GM21576 (cell line): Measurements from ENCODE around the gene STAT5B.

Experiments
- ATAC-seq: cut with Tn5 transposase; IDR thresholded peaks from one replicate; pipeline ENCODE4 v1.9.1; 2021; ENCODE audit warnings: mild to moderate bottlenecking, moderate library complexity; ENCODE audit not compliant: unreplicated experiment

The STAT5B gene

DNA sequence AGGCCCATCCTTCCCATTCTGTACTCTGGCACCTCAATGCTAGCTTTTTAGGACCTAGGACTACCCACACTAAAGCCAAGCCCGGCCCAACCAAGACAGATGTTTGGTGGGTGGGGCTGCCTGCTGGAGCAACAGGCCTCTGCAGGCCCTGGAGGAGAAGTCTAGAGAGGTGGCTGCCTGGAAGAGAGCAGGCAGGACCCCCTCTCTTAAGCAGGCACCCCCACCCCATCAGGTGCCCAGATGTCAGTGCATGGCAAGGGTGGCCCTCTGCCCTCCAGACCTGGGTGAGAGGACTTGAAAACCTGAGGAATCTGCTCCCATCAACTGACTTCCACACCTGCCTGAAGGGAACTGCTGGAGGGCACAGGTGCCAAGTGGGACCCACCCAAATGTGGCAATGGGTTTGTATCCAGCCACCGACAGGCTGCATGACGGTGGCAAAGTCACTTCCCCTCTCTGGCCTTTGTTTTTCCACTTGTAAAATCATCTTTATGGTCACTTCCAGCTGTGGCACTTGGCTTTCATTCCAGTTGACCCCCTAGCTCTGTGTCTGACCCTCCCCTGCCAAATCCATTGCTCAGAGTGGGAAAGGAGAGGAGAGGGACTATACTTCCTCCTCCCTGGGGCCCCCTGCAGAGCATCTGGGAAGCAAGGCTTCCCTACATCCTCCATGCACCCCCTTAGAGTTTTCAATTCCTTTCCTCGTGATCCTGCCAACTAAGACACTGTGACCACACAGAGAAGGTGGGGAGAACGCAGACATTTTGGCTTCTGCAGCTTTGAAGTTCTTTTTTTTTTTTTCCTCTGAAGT lies 10.4 kb upstream of the STAT5B start:
- ATAC-seq, result no peak

DNA sequence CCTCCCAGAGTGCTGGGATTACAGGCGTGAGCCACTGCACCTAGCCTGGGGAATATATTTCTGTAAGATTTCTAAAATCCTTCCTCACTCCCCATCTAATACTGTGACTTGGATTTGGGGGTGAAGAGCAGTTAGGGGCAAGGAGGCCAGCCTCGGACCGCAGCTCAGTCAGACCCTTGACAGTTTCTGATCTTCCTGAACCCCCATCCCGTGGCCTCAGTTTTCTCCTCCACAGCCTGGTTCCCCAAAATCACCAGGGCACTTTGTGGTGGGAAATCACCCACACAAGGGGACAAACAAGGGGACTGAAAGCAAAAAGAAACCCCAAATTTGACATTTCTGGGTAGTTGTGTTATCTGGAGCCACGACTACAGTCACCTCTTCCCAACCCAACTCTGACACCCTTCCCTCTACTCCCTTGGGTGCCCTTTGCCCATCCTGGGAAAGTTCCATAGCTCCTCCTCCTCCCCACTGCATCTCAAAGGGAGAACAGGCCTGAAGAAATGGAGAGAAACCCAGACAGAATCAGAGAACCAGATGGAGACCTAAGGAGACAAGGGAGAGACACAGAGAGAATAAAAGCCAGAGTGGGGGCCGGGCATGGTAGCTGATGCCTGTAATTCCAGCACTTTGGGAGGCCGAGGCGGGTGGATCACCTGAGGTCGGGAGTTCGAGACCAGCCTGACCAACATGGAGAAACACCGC lies 9.3 kb upstream of the STAT5B start:
- no peak for ATAC-seq

DNA sequence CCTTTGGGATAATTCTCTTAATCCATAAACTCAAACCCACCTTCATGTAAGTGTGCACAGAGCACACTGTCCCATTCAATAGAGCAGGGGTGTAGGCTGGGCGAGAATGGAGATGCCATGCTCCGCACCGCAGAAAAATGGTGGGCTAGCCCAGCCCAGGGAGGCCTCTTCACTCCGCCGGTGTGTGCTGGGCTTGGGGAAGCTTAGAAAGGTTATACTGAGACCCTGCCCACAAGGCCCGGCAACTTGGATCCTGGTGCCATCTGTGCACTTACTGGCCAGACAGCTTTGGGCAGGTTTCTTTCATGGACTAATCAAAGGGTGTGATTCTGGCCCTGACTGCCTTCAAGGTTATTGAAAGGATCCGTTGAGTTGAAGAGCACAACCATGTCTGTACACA lies 8.4 kb upstream of the STAT5B start:
- no peak for ATAC-seq

DNA sequence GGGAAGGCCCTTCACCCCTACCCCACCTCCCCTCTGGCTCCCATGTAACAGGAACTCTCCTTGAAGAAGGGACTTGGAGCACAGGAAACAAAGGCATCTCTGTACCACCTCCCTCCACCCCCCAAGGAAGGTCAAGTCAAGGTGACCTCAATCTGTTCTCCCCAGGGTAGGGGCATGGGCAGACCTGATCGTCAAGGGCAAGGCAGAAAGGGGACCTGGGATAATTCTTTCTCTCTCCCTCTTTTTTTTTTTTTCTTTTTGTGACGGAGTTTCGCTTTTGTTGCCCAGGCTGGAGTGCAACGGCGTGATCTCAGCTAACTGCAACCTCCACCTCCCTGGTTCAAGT lies 7.8 kb upstream of the STAT5B start:
- ATAC-seq, result no peak

DNA sequence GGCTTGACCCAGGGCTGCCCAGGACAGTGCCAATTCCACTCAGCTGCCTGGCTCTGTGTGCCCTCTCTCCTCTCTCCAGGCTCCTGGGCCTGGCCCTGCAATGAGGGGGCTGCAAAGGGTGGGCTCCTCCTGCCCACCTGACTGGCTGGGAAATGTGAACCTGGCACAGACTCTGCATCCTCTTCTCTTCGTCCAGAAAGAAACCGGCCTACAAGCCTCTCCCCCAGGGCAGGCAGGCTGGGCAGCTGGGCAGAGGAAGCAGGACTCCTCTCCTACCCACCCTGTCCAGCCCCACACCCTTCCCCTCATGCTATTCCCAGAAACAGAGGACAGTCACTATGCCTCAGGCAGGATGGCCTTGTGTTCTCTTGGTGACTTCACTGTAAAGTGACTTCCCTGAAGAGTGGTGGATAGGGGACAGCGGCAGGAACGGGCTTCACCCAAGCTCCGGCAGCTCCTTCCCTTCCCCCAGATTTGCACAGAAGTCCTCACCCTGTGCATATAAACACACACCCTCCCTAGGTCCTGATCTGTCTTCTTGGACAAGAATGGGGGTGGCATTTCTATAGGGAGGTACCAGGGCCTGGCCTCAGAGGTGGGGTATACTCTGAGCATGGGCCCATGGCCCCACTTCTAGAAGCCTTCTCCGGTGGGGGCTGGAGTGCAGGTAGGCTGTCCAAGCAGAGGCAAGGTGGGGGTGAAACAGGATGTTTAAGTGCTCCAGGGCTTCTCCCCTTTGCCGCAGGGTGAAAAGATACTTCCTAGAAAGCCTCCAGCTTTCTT lies 7.2 kb upstream of the STAT5B start:
- no peak for ATAC-seq

DNA sequence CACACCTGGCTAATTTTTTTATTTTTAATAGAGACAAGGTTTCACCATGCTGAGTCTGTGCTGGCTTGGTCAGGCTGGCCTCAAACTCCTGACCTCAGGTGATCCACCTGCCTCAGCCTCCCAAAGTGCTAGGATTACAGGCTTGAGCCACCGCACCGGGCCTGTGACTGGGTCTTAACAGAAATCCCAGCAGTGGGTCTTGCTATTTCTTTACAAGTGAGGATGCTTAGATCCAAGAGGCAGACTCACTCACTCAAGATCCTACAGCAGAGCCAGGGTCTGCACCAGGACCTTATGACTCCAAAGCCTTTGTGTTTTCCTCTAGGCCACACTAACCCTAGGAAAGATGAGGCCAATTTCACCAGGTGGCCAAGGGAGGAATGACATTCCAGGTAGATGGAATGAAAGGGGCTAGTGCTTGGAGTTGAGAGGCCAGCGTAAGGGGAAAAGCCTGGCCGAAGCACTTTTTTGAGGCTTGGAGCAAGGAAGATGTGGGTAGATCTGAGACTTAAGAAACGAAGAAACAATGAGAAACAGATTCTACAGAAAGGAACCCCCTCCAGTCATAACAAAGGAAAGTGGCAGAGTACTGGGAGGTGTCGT lies 6.4 kb upstream of the STAT5B start:
- ATAC-seq, result no peak

DNA sequence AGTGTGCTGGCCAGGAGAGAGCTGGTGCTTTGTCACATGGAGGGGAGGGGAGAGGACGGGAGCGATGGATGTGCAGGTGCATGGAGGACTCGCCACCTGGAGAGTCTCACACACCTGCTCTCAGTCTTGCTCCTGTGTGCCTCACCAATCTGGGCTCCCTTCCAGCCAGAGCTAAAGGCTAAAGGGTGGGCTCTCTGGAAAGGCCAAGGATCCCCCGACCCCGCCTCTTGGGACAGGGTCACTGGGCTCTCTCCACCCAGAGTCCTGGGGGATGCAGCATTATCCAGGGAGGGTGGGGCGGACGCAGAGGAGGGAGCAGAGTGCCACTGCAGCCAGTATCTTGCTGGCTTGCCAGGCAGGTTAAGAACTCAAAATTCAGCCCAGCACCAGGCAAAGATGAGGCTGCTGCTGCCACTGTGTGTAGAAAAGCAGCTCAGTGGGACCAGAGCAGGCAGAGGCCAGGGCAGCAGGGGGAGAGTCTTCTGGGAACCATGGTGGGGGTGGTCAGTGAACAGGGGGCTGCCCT lies 5.4 kb upstream of the STAT5B start:
- no peak for ATAC-seq

DNA sequence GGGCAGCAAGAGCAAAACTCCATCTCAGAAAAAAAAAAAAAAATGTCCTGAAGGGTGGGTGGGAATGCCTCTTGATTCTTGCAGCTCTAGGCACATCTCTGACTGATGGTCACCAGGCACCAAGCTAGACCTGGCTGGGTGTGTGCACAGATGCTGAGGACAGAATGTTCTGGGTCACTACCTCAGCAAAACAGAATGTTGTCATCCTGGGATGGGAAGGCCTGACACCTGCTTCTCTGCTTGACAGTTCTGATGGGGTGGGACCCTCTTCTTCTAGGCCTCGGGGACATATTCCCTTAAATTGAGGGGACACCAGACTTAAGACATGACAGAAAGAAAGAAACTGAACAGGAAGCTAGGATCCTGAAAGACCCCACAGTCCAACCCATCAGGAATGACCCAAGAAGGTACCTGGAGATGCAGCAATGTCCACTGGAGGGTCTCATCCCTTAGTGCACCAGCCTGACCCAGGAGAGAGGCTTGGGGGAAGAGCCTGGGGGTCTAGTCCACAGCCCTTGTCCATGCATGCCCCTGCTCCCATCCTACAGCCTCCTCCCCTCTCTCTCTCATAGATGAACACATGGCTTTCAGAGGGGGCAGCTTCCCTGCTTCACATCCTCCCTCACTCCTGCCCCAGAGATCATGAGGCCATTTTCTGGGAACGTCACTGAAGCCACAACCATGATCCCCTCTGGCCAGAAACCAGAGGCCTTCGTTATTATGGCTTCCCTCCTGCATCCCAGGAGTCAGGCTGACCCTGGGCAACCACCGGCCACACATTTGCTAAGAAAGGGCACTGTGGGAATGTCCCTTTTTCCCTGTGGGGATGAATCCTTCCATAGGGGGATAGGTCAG lies 3.8 kb upstream of the STAT5B start:
- no peak for ATAC-seq

DNA sequence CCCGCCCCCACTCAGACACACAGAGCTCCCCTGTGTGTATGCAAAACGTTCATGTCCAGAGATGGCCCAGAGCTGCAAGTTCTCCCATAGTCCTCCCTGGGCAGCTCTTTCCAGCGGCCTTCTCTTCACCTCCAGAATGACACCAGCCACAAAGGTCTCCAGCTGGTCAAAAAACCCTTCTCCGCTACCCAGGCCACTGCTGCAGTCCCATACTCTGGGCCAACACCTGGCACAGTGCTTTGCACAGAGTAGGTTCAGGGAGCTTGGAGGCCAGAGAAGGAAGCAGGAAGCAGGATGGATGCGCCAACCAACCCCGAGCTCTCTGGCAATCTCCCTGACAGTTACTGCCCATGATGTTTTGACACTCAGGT lies 1.1 kb upstream of the STAT5B start:
- ATAC-seq, result no peak

DNA sequence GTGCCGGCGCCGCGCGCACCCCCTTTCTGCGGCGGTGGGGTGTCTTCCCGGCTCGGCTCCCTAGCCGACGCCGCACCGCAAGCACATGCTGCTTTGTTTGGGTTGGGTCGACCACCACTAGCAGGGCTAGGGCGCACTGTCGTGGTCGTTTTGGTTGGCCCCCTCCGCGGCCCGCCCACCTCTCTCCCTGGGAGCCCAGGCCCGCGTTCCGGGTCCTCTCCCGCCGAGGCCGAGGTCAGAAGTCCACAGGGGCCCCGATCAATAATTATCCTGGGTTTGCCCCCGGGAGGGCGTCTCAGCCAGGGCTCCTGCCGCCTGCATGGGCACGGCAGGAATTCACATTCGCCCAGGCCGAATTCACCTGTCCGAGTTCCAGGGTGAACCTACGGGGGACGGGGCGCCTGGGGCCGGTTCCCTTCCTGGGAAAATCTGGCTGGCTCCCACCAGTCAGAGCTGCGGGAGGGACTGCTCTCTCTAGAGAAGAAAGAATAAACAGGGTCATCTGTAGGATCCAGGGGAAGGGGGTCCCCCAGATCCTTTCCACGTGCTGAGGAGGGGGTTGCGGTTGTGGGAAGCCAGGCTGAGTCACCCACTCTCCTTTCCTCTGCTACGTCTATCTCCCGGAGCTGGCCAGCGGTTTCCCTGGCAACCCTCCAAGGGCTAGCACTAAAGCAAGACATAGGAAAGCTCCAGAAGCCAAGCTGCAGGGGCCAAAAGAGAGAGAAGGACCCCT lies 584 bp upstream of the STAT5B start:
- peak; percentile 6 for ATAC-seq

DNA sequence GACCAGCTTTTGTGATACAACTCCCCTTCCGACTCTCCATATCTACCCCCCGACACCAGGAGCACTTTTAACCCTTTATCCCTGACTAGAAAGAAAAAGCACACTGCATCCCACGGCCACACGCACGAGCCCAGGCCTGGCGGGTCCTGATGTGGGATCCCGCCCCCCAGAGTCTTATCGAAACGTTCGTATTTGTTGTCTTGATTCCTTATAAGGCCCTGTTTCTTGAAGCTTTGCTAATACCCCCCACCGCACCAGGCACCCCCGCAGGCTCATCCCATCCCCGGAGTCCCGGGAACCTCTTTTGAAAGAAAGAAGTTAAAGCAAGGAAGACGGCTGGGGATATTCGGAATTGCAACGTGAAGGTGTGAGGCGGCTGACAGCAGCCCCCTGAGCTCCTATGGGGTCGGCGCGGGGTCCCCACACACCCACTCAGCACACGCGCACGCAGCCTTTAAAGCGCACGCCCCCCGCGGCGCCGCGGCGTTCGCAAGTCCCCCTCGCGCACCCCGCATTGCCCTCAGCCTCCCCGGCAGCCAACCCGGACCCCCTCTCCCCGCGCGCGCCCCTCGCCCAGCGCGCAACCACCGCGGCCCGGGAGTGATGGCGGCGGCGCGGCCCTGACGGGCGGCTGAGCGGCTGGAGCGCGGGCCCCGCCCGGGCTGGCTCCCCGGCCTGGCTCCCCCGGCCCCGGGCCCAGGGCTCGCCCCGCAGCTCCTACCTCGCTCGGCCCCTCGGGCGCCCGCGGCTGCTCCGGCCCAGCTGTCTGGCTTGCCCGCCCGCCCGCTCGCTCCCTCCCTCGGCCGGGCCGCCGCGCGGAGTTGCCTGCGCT lies 448 bp downstream of the STAT5B start:
- ATAC-seq, result peak; percentile 28

DNA sequence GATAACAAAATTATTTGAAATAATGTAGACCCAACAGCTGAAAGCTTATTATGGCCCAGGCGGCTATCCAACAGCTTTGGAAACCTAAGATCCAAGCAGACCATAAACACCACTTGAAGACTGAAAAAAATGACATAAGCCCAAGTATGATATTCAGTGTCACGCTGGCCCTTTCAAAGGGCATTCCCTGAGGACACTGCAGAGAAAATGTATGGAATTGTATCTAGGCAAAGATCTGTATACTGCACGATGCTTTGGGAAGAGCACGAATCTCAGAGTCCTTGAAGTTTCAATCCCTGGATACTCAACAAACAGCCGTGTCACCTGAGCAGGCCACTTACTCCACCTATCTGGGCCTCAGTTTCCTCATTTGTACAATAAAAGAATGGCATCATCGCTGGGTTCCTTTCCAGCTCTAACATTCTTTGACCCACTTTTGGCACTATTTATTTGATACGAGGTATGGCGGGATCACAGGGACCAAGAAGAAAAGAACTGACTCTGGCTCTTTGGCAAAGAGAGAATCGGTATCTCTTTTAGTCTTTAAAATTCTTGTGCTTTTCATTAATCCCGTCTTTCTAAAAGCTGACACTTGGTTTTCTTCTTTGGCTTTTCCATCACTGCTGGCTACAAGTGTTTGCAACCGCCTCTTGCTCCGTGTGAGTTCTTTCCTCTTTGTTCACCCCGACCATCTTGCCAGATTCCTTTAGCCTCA lies 1.2 kb downstream of the STAT5B start:
- ATAC-seq, result no peak

DNA sequence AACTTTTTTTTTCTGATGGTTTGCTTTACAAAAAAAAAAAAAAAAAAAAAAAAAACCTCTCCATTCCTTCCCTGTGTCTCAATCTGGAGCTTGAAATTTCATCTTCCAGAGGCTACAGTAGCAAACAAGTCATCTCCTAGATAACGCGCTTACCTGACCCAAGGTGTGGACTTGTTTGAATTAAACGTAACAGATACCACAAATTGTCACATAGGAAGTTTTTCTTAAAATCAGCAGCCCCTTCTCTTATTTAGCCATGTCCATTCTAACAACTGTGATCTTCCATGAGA lies 2.0 kb downstream of the STAT5B start:
- no peak for ATAC-seq

DNA sequence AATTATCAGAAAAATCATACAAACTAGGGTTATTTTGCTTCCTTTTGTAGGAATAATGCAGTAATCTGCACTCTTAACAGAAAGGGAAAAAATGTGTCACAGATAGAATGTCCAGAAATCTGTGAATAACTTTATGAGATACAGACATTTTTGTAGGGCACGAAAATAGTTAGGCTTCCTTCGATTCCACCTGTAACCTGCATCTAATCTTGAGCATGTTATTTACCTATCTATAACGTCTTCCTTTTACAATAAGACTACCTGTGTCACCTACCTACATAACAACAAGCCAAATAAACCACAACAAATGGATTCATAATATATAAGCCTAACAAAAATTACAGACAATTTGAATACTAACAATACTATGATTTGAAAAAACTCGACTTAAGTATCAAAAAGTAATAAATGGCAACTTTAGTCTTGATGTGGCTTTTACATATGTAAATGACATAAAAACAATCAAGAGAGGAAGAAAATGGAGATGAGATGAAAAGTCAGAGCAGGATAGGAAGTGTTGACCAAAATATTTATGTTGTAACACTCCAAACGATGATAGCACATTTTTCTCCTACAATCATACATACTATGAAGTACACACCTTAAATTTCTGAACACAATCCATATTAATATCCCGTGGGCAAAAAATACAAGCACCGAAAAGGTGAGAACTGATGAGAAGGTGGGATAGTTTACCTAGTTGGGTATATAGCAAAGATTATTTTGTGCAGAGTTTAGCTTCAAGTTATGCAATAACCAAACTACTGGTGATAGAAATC lies 2.5 kb downstream of the STAT5B start:
- no peak for ATAC-seq

DNA sequence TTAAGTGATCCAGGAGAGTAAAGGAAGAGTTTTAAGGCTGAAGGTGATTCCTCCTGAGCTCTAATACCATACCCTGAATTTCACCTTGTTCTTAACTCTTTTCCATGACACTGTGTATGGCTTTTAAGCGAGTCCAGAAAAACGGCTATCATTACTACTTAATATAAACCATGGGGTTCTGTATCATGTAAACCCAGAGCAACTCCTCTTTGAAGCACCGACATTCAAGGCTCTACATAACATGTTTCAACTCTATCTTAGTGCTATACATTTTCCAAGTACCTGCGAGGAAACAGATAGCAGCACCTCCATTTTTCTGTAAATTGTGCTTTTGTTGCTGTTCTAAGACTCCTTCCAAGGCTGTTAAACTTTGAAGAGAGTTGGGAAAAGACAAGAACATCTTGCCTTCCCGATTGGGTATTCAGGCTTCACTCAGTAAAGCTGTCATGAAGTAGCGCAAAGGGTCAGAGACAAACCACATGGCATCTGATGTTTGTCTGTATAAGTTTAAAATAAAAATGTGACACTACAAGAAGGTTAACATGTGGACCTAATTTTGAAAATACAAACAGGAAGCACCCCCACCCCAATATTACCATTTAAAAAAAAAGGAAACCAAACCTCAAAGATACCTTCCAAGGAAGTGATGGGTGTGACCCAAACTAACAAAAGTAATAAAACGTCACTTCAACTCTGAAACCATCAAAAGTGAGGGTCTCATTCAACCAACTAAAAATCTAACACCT lies 3.9 kb downstream of the STAT5B start:
- no peak for ATAC-seq

DNA sequence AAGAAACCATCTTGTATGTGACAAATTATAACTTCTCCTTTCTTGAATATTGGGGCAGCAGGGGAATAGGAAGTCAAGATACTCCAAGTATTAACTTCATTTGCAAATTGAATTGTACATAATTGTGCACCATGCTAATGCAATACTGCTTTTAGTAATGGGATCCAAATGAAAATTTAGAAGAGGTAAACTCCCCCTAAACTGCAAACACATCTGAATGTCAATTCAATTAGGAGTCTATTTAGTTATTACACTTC lies 4.5 kb downstream of the STAT5B start:
- ATAC-seq, result no peak
